CD4-positive, alpha-beta T cell treated with Interleukin-6 for 4 hours (primary cell): Measurements from ENCODE around the gene CRYBG2.

ENCODE experiments used
- DNase-seq: peaks from one replicate; pipeline ENCODE4 v3.0.0-alpha.2; 2020; ENCODE audit warnings: mixed read lengths

Gene CRYBG2

DNA sequence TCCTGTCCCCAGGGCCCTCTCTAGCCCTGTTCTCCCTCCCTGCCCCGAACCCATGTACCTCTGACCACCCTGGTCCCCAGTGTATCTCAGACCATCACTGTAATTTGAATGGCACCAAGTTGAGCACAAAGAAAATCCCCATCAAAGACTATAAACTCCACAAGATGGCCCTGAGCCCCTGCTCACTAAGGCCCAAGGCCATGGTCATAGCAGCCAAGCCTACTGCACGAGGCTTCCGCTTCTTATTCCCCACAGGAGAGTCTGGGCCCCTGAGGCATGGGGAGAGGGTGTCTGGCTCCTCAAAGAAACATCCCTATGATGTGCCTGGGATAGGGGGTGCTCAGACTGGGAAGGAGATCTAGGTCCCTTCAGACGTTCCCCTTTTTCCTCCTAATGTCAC is 14.1 kb upstream of the CRYBG2 start:
- DNase-seq, result no peak

GRCh38 chr1:26367441-26367840 is 13.5 kb upstream of the CRYBG2 start:
- DNase-seq, result no peak

GRCh38 chr1:26364956-26365355 is 11.0 kb upstream of the CRYBG2 start:
- DNase-seq, result no peak

- DNase-seq, result peak; percentile 94
These were observed 9.9 kb upstream of the CRYBG2 start for GRCh38 chr1:26363549-26364448.

DNA sequence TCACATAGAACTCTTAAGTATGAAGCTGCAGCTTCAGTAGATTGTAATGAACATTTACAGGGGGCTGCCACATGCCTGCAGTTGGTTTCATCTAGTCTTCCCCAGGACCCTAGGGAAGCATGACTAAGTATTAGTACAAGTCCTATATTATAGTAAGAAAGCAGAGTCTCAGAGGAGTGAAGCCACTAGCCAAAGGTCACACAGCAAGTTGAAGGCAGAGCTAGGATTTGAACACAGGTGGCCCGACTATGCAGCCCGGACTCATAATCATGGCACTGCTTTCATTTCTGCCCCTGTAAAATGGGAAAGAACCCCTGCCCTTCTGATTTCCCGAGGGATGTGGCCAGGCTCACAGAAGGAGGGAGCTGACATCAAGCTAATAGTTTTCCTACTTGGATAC is 8.4 kb upstream of the CRYBG2 start:
- no peak for DNase-seq

DNA sequence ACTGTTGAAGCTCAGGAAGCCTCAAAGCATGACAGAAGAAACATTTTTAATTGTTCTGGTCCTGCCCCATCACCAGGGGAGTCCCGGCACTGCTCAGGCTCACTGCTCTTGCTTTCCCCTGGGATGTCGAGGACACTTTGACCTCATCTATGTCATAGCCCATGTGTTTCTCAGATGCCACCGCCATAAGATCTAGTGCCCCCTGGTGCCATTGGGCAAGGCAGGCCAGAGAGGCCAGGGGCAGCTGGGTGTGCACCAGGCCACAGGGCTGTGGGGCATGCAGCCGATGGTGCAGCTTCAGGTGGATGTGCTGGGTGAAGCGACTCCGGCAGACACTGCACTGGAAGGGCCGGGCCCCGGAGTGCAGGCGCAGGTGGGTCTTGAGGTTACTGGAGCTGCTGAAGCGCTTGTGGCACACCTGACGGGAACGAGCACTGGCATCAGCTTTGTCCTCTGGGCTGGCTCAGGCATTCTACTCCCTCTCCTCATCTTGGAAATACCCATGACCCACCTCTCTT is 7.7 kb upstream of the CRYBG2 start:
- DNase-seq, result no peak

- no peak for DNase-seq
These were observed 7.1 kb upstream of the CRYBG2 start for GRCh38 chr1:26360807-26361604.

DNA sequence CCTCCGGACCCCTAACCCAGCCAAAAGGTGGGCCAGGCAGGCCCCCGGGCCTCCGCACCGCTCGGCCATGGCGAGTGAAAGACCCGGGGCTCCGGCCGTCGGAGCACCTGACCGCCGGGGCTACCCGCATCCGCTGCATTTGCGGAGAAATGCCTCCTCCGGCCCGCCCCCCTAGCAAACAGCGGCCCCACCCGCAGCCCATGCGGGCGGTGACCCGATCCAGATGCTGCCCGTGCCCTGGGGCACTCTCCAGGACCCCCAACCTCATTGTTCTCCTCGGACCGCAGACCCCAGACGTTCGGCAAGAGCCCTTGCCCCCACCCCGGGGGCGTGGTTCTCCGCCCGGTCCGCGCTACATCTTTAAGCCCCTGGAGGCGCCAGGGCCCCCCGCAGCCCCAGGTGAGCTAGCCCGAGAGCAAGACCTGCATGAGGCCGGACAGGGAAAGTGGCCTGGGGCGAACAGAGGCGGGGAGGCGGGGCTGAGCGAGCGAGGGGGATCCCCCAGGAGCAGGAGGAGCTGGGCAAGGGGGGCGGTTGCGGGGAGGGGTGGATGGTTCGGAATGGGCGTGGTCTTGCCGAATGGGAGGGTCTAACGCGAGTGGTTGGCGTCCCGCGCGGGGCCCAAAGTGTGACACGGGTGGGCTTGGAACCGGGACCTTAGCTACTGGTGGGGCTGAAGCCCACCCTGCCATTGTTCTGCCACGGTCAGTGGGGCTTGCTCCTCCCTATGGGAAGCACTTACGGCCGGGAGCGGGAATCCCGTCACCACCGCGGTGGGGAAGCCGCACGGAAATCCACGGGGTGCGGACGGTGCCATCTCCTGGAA is 6.3 kb upstream of the CRYBG2 start:
- DNase-seq, result peak; percentile 58

DNA sequence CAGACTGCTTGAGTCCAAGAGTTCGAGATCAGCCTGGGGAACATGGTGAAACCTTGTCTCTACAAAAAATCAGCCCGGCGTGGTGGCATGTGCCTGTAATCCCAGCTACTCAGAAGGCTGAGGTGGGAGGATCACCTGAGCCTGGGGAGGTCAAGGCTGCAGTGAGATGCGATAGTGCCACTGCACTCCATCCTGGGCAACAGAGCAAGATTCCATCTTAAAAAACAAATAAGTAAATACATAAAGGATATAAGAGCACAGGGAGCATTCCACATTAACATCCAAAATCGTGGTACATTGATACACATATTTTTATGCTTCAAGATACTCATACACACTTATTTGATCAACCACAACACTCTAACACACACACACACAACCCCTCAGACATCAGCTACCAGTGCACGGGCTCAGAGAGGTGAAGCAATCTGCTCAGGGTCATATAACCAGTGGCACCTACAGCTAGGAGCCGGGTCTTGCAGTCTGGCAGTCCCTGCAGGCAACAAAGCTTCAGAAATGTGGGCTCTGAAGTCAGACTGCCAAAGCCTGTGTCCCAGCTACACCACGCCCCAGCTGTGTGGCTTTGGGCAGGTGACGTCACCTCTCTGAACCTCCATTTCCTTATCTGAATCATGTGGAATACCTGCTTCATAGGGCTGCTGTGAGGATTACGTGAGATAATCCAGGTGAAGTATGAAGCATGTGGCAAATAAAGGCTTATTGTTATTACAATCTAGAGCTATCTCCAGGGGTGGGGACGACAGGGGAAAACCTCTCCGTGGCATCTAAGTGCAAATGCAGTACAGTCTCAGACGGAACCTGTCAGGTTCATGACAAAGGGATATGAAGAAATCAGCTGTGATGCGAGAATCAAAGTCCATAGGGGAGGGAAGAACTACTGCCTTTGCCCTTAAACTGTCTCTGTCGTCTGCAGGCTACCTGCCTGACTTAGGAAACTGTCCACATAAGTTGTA is 4.8 kb upstream of the CRYBG2 start:
- peak; percentile 84 for DNase-seq

- no peak for DNase-seq
These were observed 3.2 kb upstream of the CRYBG2 start for GRCh38 chr1:26357121-26357602.

DNA sequence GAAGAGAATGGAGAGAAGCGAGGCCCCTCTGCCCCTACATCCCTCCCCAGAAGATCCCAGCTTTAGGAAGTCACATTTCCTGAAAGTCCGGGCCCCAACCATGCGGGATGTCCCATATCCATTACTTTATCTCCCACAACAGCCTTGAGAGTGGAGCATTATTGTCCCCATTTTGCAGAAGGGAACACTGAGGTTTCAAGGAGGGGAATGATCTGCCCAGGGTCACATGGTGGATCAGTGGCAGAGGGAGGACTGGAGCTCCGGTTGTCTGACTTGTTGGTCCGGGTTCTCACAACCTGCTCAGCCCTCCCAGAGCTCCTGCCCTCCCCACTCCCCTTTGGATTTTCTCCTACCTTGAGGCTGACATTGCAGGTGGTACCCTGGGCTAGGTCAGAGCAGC is 2.2 kb upstream of the CRYBG2 start:
- no peak for DNase-seq

DNA sequence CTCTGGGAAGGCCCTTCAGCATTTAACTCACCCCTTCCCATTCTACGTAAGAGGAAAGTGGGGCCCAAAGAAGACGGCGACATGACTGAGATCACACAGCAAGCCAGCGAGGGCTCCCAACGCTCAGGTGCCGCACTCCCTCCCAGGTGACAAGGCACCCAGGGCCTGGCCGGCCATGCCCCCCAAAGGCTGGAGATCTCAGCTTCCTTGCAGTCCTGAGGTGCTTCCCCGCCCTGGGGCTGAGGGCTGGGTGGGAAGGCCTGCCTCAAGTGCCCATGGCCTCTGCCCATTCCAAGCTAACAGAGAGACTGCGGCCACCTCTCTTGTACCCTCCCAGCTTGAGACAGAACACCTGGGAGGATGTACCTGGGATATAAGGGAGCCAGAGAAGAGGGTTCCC is 1.0 kb upstream of the CRYBG2 start:
- no peak for DNase-seq

- no peak for DNase-seq
These were observed 595 bp downstream of the CRYBG2 start for GRCh38 chr1:26353210-26353859.

DNA sequence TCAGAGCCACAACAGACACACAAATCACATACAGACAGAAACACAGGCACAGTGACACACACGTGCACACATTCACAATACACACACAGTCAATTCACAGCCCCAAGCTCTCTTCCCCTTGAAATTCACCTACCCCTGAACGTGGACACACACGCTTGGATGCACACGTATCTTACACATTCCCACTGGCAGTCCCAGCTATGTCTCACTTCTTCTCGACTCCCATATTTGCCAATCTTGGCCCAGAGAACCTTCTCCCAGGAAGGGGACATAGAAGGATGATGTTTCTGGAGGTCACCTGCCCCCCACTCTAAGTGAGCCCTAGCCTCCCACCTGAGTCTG is 1.6 kb downstream of the CRYBG2 start:
- no peak for DNase-seq

DNA sequence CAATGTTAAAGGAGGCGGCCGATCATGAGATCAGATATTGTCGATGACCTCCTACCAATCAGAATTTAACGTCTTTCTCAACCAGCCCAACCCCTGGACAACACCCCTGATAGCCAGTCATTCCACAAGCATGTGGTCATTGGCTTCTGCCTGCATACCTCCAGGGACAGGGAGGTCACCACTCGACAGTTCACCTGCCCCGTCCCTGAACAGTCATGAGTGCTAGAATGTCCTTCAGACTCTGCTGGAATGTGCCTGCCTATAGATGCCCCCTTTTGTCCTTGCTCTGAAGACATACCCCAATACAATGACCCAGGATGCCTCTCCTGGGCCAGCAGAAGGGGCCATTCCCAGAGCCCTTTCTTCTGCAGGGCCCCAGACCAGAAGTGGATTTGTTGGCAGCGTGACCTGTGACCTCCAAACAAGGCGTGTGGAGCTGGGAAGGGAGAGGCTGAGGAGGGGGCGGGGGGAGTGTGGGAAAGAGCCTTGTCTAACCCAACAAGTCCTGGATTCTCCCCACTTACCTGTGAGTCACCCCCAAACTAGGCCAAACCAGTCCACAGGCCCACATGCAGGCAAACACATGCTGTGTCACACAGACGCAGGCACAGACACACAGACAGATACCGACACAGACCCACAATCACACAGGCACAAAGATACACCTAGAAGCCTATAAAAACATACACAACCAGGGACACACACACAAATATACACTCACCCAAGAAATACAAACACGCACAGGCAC is 2.2 kb downstream of the CRYBG2 start:
- DNase-seq, result no peak

DNA sequence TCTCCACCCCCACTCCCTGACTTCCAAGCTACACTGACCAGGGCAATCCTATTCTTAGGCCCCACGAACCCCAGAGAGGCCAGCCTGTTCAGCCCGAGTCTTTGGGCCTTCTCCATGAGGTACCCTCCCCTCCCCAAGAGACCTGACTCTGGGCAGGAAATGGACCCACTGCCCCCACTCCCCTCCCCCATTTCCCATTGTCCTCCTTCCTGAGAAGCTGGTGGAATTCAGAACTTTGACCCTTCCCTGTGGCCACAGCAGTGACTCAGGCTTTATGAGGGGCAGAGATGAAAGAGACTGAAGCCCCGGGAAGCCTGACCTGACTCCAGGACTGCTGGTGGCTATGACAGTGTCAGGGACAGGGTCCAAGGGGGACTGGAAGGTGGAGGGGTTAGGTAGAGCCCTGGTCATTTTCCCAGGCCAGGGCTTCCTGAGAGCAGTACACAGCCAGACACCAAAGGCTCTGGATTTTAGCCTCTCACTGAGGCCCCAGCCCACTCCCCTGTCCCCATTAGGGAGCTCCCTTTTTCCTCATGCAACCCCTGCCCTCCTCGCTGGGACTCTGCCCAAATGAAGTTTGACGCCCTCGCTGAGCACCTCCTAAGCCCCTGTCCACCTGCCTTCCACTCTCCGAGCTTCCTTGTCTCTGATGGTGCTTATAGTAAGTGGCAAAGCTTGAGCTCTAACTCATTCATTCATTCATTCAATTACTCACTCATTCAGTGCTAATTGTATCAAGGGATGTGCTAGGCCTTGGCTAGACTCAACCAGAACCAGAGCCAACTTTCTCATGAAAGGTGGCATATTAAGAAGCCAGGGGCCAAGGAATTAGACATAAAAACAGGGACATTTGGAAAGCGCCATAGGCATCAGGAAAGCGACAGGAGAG is 3.0 kb downstream of the CRYBG2 start:
- DNase-seq, result no peak

- DNase-seq, result no peak
These were observed 3.6 kb downstream of the CRYBG2 start for GRCh38 chr1:26350343-26350700.

- DNase-seq, result no peak
These were observed 4.1 kb downstream of the CRYBG2 start for GRCh38 chr1:26349877-26350244.

DNA sequence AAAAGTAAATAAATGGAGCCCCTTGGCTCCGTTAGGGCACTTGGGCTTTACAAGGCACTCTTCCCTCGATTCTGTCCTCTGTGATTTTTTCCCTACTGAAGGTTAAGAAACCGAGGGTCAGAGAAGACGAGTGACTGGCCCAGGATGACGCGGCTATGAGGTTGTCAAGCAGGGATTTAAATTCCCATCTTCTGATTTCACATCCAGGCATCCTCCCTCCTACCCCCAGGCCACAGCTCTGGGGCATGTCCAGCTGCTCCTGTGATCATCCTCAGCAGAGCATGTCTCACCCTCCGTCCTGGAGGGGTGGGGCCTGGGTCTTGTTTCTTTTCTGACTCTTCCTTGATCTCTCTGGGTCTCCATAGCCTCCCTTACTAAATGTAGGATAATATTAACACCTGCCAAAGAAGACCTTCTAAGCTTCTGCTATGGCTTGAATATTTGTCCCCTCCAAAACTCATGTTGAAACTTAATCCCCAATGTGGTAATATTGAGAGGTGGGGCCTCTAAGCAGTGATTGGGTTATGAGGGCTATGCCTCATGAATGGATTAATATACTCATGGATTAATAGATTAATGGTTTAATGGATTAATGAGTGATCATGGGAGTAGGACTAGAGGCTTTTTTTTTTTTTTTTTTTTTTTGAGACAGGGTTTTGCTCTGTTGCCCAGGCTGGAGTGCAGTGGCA is 4.6 kb downstream of the CRYBG2 start:
- no peak for DNase-seq
